ENCODE measurements around the gene AKR1E2.

Gene AKR1E2

GRCh38 chr10:4887501-4887900, 61.5 kb downstream of the AKR1E2 start:
- no peaks in the 10 kb centered on the region for H3K36me3 ChIP-seq (replicated peaks)
- in situ Hi-C loops (cut with HindIII; ENCODE audit: low pct_ligation_motif_present, low sequenced_read_pairs) = no loop called here
- H3K27me3 ChIP-seq (replicated peaks) = no peaks in the 10 kb centered on the region
- no peak for TF ChIP-seq CTCF (IDR thresholded peaks at IDR 0.05; ENCODE audit: low read depth, low read length, missing control alignments)
- H3K4me3 ChIP-seq (ENCODE audit: low read depth, low read length) = no peak overlapping the region
- no peak overlapping the region for H3K27ac ChIP-seq
- no peak for DNase-seq

GRCh38 chr10:4888236-4888635, 62.2 kb downstream of the AKR1E2 start:
- no peak for TF ChIP-seq CTCF (IDR thresholded peaks at IDR 0.05; ENCODE audit: low read depth, low read length, missing control alignments)
- DNase-seq = no peak
- H3K4me3 ChIP-seq (ENCODE audit: low read depth, low read length) = no peak overlapping the region
- no peaks in the 10 kb centered on the region for H3K27me3 ChIP-seq (replicated peaks)
- H3K36me3 ChIP-seq (replicated peaks) = no peaks in the 10 kb centered on the region
- no peak overlapping the region for H3K27ac ChIP-seq
- in situ Hi-C loops (cut with HindIII; ENCODE audit: low pct_ligation_motif_present, low sequenced_read_pairs) = no loop called here

GRCh38 chr10:4889959-4890358, 64.0 kb downstream of the AKR1E2 start:
- Histone ChIP-seq H3K27ac (no peak overlapping the region), H3K36me3 (replicated peaks) (no peaks in the 10 kb centered on the region), H3K4me3 (ENCODE audit: low read depth, low read length) (no peak overlapping the region), H3K27me3 (replicated peaks) (no peaks in the 10 kb centered on the region)
- DNase-seq = no peak
- in situ Hi-C loops (cut with HindIII; ENCODE audit: low pct_ligation_motif_present, low sequenced_read_pairs) = no loop called here
- no peak for TF ChIP-seq CTCF (IDR thresholded peaks at IDR 0.05; ENCODE audit: low read depth, low read length, missing control alignments)

GRCh38 chr10:4892681-4893080, 66.7 kb downstream of the AKR1E2 start:
- TF ChIP-seq CTCF (IDR thresholded peaks at IDR 0.05; ENCODE audit: low read depth, low read length, missing control alignments) = no peak
- H3K27ac ChIP-seq = no peak overlapping the region
- H3K27me3 ChIP-seq (replicated peaks) = no peaks in the 10 kb centered on the region
- in situ Hi-C loops (cut with HindIII; ENCODE audit: low pct_ligation_motif_present, low sequenced_read_pairs) = no loop called here
- no peak for DNase-seq
- H3K36me3 ChIP-seq (replicated peaks) = no peaks in the 10 kb centered on the region
- H3K4me3 ChIP-seq (ENCODE audit: low read depth, low read length) = no peak overlapping the region

GRCh38 chr10:4894335-4894734, 68.3 kb downstream of the AKR1E2 start:
- in situ Hi-C loops (cut with HindIII; ENCODE audit: low pct_ligation_motif_present, low sequenced_read_pairs) = no loop called here
- Histone ChIP-seq H3K36me3 (replicated peaks) (no peaks in the 10 kb centered on the region), H3K4me3 (ENCODE audit: low read depth, low read length) (no peak overlapping the region), H3K27me3 (replicated peaks) (no peaks in the 10 kb centered on the region), H3K27ac (no peak overlapping the region)
- no peak for DNase-seq
- no peak for TF ChIP-seq CTCF (IDR thresholded peaks at IDR 0.05; ENCODE audit: low read depth, low read length, missing control alignments)
